OCI-LY7 (cell line): ENCODE measurements around the gene UCN3. TPM values are rescaled to one million over a fixed set of nuclear protein-coding genes. Genes with fewer than 3 reads are reported as not detected.
"Not testable (repeated sequence)": the region's sequence is repeated elsewhere in the genome, so short reads cannot be mapped to it uniquely, and the experiment has no call there.

Experiments used
- BruUV-seq: library from RNA; stranded (reverse); fragments of 400-500 nt; replicated peaks from 2 replicates; lab custom pipeline; 2021; lab: Mats Ljungman, UMichigan
- CTCF ChIA-PET: fragments of 300-600 bp; sonication (Branson Sonifier 250); formaldehyde crosslinking; loops from one replicate; lab custom pipeline; 2022; ENCODE audit warnings: antibody characterized with exemption; ENCODE audit not compliant: unreplicated experiment; lab: Charles Lee
- POLR2A ChIA-PET: fragments of 300-600 bp; sonication (Branson Sonifier 250); formaldehyde crosslinking; loops from one replicate; lab custom pipeline; 2022; ENCODE audit warnings: antibody characterized with exemption; lab: Charles Lee
- DNase-seq: peaks from one replicate; pipeline ENCODE4 v3.0.0-alpha.2; 2015; ENCODE audit warnings: low spot score
- H2AFZ ChIP-seq: fragments of 200-600 bp; sonication (generic), shearing (Covaris generic); 2 replicates; pipeline ENCODE4 v1.6.1; 2014; ENCODE audit warnings: mild to moderate bottlenecking, antibody characterized with exemption, low read length, moderate library complexity
- H3K27ac ChIP-seq: fragments of 200-600 bp; sonication (generic); 2 replicates; pipeline ENCODE4 v1.5.1; 2014; ENCODE audit warnings: mixed run types, low read depth, mild to moderate bottlenecking, moderate library complexity, low read length, inconsistent platforms; ENCODE audit not compliant: poor library complexity, severe bottlenecking
- H3K36me3 ChIP-seq: fragments of 200-600 bp; sonication (generic); 2 replicates; pipeline ENCODE4 v1.6.1; 2014; ENCODE audit warnings: mild to moderate bottlenecking, antibody characterized with exemption, low read length, moderate library complexity, mixed read lengths; ENCODE audit not compliant: insufficient read depth
- H3K4me1 ChIP-seq: fragments of 200-600 bp; sonication (generic); 2 replicates; pipeline ENCODE4 v1.5.1; 2014; ENCODE audit warnings: mild to moderate bottlenecking, low read length; ENCODE audit not compliant: insufficient read depth, poor library complexity, severe bottlenecking
- H3K4me2 ChIP-seq: fragments of 200-600 bp; sonication (generic); 2 replicates; pipeline ENCODE4 v1.6.1; 2014; ENCODE audit warnings: mild to moderate bottlenecking, low read length
- H3K4me3 ChIP-seq: fragments of 200-600 bp; sonication (generic); 2 replicates; pipeline ENCODE4 v1.5.1; 2014; ENCODE audit warnings: mild to moderate bottlenecking, low read depth, low read length; ENCODE audit not compliant: poor library complexity, severe bottlenecking
- H3K79me2 ChIP-seq: fragments of 200-600 bp; sonication (generic); 2 replicates; pipeline ENCODE4 v1.6.1; 2016; ENCODE audit warnings: low read depth, mild to moderate bottlenecking, low read length, moderate library complexity, mixed read lengths; ENCODE audit not compliant: insufficient read depth
- H3K9me2 ChIP-seq: fragments of 200-600 bp; sonication (generic); 2 replicates; pipeline ENCODE4 v1.6.1; 2016; ENCODE audit warnings: mild to moderate bottlenecking, low read length, mixed read lengths; ENCODE audit not compliant: insufficient read depth
- H3K9me3 ChIP-seq: fragments of 200-600 bp; sonication (generic); 2 replicates; pipeline ENCODE4 v1.6.1; 2014; ENCODE audit warnings: mild to moderate bottlenecking, mixed run types, low read length, mixed read lengths
- H4K20me1 ChIP-seq: fragments of 200-600 bp; sonication (generic); 2 replicates; pipeline ENCODE4 v1.6.1; 2014; ENCODE audit warnings: mild to moderate bottlenecking, antibody characterized with exemption, low read length, moderate library complexity, mixed read lengths; ENCODE audit not compliant: insufficient read depth
- EZH2phosphoT487 ChIP-seq: fragments of 200-600 bp; sonication (generic); IDR thresholded peaks from 2 replicates; pipeline ENCODE4 v1.6.1; 2018; ENCODE audit warnings: low read depth, borderline replicate concordance, mild to moderate bottlenecking, mixed run types, antibody characterized with exemption, low read length, moderate library complexity, mixed read lengths
- intact Hi-C: fragments of 100-400 bp; cut with micrococcal nuclease; formaldehyde crosslinking; loops from one replicate; pipeline ENCODE4 v1.10.0; 2022; ENCODE audit not compliant: unreplicated experiment
- total RNA-seq, 2 experiments: library from RNA; depleted of rRNA in 1 of 2; stranded (reverse); fragments of >200 nt in 1 of 2; shearing (Covaris generic) in 1 of 2; gene quantifications; 2 replicates each; pipeline ENCODE4 v1.2.3, GENCODE V29; 2014 to 2022
- TF ChIP-seq, protein P1 (sequence below): fragments of 200-600 bp; sonication (generic); conservative IDR thresholded peaks from 2 replicates; pipeline ENCODE4 v1.5.1; 2014; ENCODE audit warnings: mild to moderate bottlenecking, antibody characterized with exemption, low read length, moderate library complexity, mixed read lengths

Gene UCN3
- total RNA-seq, 2 experiments from 2014 or later: not detected

- BruUV-seq: no TSS peak
- ChIA-PET CTCF (no interaction called here), POLR2A (interaction anchor here (0.7 kb wide), 1 partner anchor 12 kb away, joined by 6 read pairs; no protein-coding TSS in a partner anchor)
Measured at GRCh38 chr10:5406918-5407317, 42.2 kb downstream of the UCN3 start.

DNA sequence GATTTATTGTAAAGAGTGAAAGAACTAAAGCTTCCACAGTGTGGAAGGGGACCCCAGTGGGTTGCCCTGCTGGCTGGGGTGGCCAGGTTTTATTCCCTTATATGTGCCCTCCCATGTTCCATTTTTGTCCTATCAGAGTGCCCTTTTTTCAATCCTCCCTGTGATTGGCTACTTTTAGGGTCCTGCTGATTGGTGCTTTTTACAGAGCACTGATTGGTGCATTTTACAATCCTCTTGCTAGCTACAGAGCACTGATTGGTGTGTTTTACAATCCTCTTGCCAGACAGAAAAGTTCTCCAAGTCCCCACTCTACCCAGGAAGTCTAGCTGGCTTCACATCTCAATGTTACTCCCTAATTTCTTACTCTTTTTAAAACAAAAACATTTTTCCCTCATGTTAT is 46.0 kb downstream of the UCN3 start:
- H3K9me2 ChIP-seq, H3K4me2 ChIP-seq, H2AFZ ChIP-seq, CTCF ChIA-PET, intact Hi-C loops, DNase-seq, H4K20me1 ChIP-seq, H3K36me3 ChIP-seq, H3K4me3 ChIP-seq, H3K27ac ChIP-seq, BruUV-seq: not testable (repeated sequence)
- peaks cover 29% of the 10 kb centered on the region for H3K9me3 ChIP-seq
- H3K4me1 ChIP-seq: peaks cover 16% of the 10 kb centered on the region
- H3K79me2 ChIP-seq: peaks cover 26% of the 10 kb centered on the region; the same call in 1 of the 2 replicates
- POLR2A ChIA-PET: interaction anchor here (0.7 to 1.5 kb wide), 4 partner anchors 17 to 1915 kb away, joined by 3 to 8 read pairs (median 5); no protein-coding TSS in a partner anchor

More at GRCh38 chr10:5406918-5407317, 42.2 kb downstream of the UCN3 start:
- no peaks in the 10 kb centered on the region for H3K79me2 ChIP-seq
- DNase-seq: no peak
- H3K4me1 ChIP-seq: no peaks in the 10 kb centered on the region
- H2AFZ ChIP-seq: no peak overlapping the region
- no peaks in the 10 kb centered on the region for H4K20me1 ChIP-seq
- H3K4me3 ChIP-seq: no peak overlapping the region
- H3K9me2 ChIP-seq: no peaks in the 10 kb centered on the region
- TF ChIP-seq, protein P1, sequence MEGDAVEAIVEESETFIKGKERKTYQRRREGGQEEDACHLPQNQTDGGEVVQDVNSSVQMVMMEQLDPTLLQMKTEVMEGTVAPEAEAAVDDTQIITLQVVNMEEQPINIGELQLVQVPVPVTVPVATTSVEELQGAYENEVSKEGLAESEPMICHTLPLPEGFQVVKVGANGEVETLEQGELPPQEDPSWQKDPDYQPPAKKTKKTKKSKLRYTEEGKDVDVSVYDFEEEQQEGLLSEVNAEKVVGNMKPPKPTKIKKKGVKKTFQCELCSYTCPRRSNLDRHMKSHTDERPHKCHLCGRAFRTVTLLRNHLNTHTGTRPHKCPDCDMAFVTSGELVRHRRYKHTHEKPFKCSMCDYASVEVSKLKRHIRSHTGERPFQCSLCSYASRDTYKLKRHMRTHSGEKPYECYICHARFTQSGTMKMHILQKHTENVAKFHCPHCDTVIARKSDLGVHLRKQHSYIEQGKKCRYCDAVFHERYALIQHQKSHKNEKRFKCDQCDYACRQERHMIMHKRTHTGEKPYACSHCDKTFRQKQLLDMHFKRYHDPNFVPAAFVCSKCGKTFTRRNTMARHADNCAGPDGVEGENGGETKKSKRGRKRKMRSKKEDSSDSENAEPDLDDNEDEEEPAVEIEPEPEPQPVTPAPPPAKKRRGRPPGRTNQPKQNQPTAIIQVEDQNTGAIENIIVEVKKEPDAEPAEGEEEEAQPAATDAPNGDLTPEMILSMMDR: no peak
- no peak for TF ChIP-seq EZH2phosphoT487
- peaks cover 29% of the 10 kb centered on the region for H3K9me3 ChIP-seq
- H3K36me3 ChIP-seq: no peaks in the 10 kb centered on the region
- no peak overlapping the region for H3K4me2 ChIP-seq
- no peak overlapping the region for H3K27ac ChIP-seq
- intact Hi-C loops: no loop called here

GRCh38 chr10:5411941-5412276 is 47.1 kb downstream of the UCN3 start:
- intact Hi-C loops: no loop called here
- CTCF ChIA-PET: no interaction called here
- POLR2A ChIA-PET: interaction anchor here (0.6 to 1.5 kb wide), 3 partner anchors 16 to 1304 kb away, joined by 3 to 8 read pairs (median 6); no protein-coding TSS in a partner anchor

More at GRCh38 chr10:5411941-5412276, 47.1 kb downstream of the UCN3 start:
- Histone ChIP-seq H3K9me2 (no peaks in the 10 kb centered on the region), H3K4me3 (peak overlapping the region; percentile 89), H3K27ac (no peak overlapping the region), H3K79me2 (peaks cover 37% of the 10 kb centered on the region; the same call in 1 of the 2 replicates), H3K4me1 (peaks cover 16% of the 10 kb centered on the region), H3K4me2 (peak overlapping the region; percentile 81), H4K20me1 (no peaks in the 10 kb centered on the region), H2AFZ (peak overlapping the region; percentile 99), H3K36me3 (peaks cover 14% of the 10 kb centered on the region), H3K9me3 (peaks cover 20% of the 10 kb centered on the region)
- BruUV-seq: no TSS peak
- no peak for TF ChIP-seq EZH2phosphoT487
- TF ChIP-seq, protein P1: no peak
- DNase-seq: no peak
